GM12875 (cell line): ENCODE results near the gene ZBP1.

Experiments used
- H3K4me3 ChIP-seq: one replicate; pipeline ENCODE4 v1.5.1; 2011; ENCODE audit warnings: low read depth, low read length, control low read depth
- CTCF ChIP-seq: IDR thresholded peaks from 2 replicates; pipeline ENCODE4 v1.5.1; 2011; ENCODE audit warnings: low read depth, mild to moderate bottlenecking, control low read depth, inconsistent platforms, low read length, moderate library complexity, borderline replicate concordance; ENCODE audit not compliant: insufficient read depth

Gene ZBP1

GRCh38 chr20:57649617-57650015, 29.4 kb upstream of the ZBP1 start:
- no peak for TF ChIP-seq CTCF
- H3K4me3 ChIP-seq, result no peak overlapping the region

- TF ChIP-seq CTCF, result no peak
Measured at GRCh38 chr20:57648878-57649616, 28.8 kb upstream of the ZBP1 start.

GRCh38 chr20:57647933-57648785, 27.9 kb upstream of the ZBP1 start:
- TF ChIP-seq CTCF, result no peak
- H3K4me3 ChIP-seq, result no peak overlapping the region

More at GRCh38 chr20:57648878-57649616, 28.8 kb upstream of the ZBP1 start:
- H3K4me3 ChIP-seq, result no peak overlapping the region

DNA sequence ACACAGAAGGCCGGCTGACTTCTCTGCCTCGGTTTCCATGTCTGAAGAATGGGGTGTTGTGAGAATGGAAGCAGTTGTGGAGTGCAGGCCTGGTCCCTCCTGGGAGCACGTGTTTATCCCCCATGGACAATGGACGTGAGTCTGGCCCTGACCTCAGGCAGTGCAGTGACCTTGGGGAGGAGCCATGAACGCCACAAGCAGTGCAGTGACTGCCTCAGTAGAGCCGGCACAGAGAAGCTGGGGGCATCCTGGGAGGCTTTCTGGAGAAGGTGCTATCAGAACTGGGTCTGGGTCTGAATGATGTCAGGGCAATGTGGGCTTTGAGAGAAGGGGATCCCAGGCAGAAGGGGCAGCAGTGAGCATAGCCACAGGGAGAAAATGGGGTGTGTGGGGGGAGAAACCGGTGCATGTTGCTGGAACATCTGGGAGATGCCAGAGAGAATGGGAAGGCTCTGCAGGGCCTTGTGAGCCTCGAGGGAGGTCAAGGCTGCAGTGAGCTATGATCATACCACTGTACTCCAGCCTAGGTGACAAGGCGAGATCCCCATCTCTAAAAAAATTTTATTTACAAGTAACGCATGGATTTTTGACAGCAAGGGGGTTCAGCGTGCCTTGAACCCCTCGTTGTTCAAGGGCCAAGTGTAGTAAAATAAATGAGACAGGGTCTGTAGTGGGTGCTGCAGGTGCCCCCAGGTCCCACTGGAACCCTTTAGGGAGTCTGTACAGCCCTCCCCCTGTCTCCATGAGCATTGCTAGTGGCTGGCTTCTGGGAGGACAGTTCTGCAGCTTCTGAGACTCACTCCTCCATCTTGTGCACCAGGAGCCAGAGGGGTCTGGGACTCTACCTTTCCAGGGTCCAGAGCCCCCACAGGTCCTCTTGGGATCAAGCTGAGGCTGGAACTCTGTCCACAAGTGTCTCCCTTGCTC, 27.0 kb upstream of the ZBP1 start:
- TF ChIP-seq CTCF, result no peak
- H3K4me3 ChIP-seq, result no peak overlapping the region

DNA sequence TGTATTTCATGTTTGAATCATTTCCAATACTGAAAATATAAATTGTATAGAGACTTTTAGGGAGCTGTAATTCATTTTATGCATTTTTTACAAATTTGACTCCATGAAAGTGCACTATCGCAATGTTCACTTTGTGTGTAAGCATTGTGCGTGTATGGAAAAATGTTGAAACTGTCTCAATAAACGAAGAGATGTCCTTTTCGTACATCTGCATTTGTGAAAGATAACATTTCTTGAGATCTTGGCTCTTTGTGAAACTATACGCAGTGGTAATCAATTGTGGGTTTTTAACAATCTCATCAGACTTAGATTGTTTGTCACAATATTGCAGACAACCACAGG, 18.6 kb upstream of the ZBP1 start:
- no peak for TF ChIP-seq CTCF
- H3K4me3 ChIP-seq, result no peak overlapping the region

DNA sequence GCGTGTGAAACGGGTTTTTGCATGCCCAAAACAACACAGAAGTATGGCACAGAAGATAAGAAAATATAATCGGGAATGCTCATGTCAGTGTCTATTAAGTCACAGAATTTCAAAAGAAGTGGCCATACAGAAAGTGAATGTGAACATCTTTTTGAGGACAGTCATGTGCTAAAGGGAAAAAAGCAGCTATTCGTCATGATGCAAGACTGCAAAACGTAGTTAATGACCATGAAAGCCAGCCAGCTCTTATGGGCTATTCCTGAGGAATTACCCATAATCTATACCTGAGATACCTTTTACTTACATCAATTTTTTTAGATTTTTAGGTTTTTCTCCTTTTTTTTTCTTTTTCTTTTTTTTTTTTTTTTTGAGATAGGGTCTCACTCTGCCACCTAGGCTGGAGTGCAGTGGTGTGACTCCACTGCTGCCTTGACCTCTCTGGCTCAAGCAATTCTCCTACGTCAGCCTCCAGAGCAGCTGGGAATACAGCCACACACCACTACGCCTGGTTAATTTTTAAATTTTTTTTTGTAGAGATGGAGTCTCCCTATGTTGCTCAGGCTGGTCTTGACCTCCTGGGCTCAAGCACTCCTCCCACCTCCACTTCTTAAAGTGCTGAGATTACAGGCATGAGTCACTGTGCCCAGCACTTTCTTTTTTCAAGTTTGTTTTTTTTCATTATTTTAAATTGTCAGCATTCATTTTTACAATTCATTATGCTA, 18.1 kb upstream of the ZBP1 start:
- no peak overlapping the region for H3K4me3 ChIP-seq
- TF ChIP-seq CTCF, result no peak
